HG03354 (cell line): ENCODE data around the gene C4BPA.

Experiments
- ATAC-seq: cut with Tn5 transposase; IDR thresholded peaks from one replicate; pipeline ENCODE4 v1.9.1; 2021; ENCODE audit warnings: mild to moderate bottlenecking; ENCODE audit not compliant: unreplicated experiment, poor library complexity, severe bottlenecking

Gene C4BPA

GRCh38 chr1:207172885-207173284, 68.9 kb downstream of the C4BPA start:
- ATAC-seq = no peak

GRCh38 chr1:207173396-207173795, 69.4 kb downstream of the C4BPA start:
- no peak for ATAC-seq

GRCh38 chr1:207174913-207175312, 70.9 kb downstream of the C4BPA start:
- ATAC-seq = no peak

DNA sequence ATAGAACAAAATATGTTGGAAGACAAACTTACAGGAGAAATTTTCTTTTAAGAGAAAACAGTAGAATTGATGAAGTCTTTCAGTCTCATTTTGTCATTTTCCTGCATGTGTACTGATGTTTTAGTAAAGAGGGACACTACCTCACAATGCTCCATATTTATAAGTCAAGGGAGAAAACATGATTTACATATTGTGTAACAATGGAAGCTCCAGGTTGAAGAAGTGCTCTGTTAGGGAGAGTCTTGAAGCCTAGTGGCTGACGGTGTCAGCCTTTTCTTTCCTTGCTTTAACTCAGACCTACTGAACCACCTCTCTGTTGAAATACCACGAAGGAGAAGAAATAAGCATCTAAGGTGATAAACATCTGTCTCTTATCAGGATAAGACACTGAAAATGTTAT, 75.0 kb downstream of the C4BPA start:
- ATAC-seq = no peak

- ATAC-seq = no peak
Observed at GRCh38 chr1:207181847-207182246, 77.8 kb downstream of the C4BPA start.

GRCh38 chr1:207186503-207186902, 82.5 kb downstream of the C4BPA start:
- ATAC-seq = no peak

DNA sequence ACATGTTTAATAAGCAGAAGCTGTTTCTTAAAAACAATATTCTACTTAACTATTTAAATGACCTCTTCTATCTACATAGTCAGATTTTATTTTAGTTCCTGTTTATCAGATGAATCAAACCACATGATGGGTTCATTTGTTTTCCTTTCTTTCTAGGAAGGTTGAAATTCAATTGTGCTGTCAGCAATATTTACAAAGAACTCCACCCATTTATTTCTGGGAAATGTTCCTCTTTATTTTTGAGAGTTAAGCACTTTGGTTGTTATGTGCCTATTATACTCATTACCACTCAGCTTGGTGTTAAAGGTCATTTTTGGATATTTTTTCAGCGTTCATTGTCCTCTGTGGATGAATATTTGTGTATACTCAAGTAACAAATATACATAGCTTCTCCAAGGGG, 84.9 kb downstream of the C4BPA start:
- no peak for ATAC-seq

DNA sequence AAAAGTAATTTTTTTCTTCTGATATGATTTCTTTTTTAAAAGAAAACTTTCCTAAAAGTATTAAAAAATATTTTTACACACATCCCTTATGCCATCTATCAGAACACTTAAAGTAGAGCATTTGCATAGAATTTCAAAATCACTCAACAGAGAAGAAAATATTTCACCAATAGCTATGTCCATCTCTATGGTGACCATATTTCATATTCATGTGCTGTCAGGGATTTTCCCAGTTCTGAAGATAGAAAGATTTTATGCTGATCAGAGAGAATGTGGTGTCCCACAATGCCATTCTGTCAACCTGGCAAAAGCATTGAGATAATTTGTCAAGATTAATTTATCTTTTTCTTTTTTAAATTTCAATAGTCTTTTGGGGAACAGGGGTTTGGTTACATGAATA, 87.0 kb downstream of the C4BPA start:
- ATAC-seq = no peak

GRCh38 chr1:207191776-207192175, 87.7 kb downstream of the C4BPA start:
- no peak for ATAC-seq

DNA sequence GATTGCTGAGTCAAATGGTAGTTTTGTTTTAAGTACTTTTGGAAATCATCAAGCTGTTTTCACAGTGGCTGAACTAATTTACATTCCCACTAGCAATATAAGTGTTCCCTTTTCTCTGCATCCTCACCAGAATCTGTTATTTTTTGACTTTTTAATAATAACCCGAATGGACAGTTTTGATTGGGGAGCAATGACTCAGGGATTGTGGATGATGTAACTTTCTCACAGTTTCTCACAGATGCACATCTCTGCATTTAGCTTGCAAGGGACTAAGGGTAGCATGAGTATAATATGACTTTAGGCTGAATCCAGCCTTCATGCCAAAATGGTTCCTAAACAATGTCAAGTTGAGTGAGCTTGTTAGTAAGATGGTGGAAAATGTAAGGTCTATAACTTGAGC, 90.2 kb downstream of the C4BPA start:
- no peak for ATAC-seq
